ENCODE results near the gene KRT14. TPM values are rescaled to one million over a fixed set of nuclear protein-coding genes. Genes with fewer than 3 reads are reported as not detected.
"Not testable (repeated sequence)": the region's sequence is repeated elsewhere in the genome, so short reads cannot be mapped to it uniquely, and the experiment has no call there.

Gene KRT14
- total RNA-seq, 1 donor from 2014 or later: not detected

DNA sequence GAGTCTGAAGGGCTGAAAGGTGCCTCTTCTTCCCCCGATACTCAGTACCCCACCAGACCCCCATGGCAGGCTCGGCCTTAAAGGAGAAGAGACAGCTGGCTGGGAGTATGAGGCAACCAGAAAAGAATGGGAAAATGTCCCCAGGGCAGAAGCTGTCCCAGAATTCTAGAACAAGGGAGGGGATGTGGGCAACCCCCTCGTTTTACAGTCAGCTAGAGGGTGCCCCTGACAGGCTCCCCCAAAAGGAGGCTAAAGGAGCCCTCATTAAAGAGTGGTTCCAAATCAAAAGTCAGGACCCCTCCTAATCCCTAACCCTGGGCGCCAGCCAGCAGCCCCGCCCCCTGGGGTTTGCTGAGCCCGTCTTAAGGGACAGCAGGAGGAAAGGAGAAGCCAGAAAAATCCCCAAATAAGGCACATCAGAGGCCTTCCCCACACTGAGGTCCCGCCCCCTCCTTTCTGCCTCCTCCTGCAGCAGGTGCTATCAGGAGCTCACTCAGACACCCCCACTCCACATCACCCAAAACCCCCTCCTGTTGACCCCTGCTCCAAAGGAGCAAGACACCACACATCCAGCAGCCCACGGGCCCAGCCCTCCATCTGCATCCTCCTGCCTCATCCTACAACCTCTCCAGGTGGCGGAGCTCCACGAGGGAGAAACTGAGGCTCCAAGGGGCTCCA lies 36.6 kb upstream of the KRT14 start:
- intact Hi-C loops (cut with micrococcal nuclease): not testable (repeated sequence)

DNA sequence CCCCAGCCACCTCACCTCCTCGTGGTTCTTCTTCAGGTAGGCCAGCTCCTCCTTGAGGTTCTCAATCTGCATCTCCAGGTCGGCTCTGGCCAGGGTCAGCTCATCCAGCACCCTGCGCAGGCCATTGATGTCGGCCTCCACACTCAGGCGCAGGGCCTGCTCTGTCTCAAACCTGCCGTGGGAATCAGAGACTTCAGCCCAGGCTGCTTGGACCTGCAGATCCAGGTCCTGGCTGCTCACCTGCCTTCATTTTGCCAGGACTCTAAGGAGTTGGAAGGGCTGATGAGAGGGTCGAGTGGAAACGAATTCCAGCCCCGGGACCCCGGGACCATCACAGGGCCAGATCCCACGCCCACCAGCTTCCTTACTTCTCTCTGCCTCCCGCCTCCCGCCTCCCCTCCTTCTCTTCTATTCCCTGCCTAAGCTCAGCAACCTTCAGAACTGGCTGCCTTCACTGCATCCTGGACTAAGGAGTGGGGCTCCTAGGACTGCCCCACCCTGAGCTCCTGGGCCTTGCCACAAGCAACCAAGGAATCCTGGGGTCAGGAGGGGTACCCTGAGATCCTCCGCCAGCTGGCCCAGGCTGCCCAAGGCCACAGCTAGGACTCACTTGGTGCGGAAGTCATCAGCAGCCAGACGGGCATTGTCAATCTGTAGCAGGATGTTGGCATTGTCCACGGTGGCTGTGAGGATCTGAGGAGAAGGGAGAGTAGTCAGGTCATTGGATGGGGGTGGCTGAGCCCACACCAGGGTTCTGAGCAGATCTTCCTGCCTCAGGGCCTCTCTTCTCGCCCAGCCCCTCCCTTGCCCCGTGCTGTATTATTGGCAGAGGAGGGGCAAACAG lies 35.9 kb upstream of the KRT14 start:
- intact Hi-C loops (cut with micrococcal nuclease): not testable (repeated sequence)

DNA sequence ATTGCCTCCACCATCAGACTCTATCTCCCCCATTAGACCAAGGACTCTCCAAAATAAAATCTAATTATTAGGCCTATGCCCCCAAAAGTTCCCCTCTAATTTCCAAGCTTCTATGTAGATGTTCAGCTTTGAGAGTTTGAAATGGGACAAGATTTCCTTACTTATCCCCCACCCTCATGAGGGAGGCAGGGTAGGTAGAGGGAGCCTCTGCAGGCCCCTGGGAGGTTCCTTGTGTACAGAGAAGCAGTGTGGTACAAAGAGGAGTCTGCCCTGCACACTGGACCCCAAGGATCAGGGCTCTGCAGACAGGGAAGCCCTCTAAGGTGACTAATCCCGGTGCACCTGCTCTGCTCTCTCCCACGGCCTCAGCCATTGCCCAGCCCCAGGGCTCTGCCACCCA lies 35.2 kb upstream of the KRT14 start:
- intact Hi-C loops (cut with micrococcal nuclease): no loop called here

DNA sequence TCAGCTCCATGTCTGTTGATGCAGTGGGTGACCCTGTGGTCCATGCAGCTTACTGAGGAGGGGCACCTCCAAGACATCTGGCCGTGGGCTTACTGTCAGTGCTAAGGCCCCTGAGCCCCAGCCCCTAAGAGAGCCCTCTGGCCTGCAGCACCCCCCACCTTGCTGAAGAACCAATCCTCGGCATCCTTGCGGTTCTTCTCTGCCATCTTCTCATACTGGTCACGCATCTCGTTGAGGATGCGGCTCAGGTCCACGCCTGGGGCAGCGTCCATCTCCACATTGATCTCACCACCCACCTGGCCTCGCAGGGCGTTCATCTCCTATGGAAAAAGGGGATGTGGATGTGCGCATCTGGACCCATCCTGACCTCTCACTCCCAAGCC lies 34.7 kb upstream of the KRT14 start:
- intact Hi-C loops (cut with micrococcal nuclease): not testable (repeated sequence)

DNA sequence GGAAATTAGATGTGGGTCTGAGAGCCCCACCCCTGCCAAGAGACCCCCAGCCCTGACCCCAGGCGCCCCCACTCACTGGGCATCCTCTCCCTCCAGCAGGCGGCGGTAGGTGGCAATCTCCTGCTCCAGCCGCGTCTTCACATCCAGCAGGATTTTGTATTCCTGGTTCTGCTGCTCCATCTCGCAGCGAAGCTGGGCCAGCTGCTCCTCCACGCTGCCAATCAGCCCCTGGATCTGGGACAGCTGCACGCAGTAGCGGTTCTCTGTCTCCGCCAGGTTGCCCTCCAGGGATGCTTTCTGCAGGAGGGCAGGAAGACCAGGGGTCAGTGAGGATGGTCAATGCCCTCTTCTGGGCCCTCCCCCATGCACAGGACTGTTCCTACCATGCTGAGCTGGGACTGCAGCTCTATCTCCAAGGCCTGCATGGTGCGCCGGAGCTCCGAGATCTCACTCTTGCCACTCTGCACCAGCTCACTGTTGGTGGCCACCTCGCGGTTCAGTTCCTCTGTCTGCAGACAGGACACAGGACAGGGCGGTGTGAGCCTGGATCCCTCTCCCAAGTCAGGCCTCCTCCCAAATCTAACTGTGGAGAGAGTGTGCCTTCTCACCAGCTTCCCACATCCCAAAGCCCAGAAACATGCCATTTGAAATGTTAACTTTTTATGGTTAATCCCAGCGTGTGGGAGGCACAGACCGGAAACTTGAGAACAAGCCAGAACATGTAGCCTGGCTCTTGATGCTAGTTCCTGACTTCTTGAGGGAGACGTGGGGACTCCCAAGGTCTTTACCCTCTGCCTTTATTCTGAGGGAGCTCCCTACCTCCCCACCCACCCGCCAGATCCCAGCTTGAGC lies 34.1 kb upstream of the KRT14 start:
- intact Hi-C loops (cut with micrococcal nuclease): no loop called here

DNA sequence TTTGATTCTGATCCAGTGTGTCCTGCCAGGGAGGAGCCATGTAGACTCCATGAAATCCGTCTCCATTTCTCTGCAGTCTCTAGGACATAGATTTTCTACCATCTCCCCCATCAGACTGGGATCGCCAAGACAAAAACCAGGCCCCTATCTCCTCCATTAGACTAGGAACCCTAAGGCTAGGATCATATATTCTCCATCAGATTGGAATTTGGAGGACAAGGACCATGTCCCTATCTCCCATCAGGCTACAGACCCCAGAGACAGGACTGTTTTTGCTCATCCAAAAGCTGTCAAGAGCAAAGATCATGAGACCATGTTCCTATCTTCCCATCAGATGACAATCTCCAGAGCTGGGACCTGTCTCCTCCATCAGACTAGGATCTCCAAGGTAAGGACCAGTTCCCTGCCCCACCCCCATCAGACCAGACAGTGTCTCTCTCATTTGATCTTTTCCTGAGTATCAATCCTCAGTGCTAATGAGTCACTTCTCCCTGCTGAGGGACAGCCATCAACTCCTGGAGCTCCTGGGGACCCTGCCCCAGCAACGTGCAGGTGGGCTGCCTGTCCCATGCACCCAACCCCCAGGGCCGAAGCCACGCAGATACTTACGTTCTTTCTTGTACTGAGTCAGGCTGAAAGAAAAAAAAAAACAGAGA lies 33.4 kb upstream of the KRT14 start:
- intact Hi-C loops (cut with micrococcal nuclease): not testable (repeated sequence)

DNA sequence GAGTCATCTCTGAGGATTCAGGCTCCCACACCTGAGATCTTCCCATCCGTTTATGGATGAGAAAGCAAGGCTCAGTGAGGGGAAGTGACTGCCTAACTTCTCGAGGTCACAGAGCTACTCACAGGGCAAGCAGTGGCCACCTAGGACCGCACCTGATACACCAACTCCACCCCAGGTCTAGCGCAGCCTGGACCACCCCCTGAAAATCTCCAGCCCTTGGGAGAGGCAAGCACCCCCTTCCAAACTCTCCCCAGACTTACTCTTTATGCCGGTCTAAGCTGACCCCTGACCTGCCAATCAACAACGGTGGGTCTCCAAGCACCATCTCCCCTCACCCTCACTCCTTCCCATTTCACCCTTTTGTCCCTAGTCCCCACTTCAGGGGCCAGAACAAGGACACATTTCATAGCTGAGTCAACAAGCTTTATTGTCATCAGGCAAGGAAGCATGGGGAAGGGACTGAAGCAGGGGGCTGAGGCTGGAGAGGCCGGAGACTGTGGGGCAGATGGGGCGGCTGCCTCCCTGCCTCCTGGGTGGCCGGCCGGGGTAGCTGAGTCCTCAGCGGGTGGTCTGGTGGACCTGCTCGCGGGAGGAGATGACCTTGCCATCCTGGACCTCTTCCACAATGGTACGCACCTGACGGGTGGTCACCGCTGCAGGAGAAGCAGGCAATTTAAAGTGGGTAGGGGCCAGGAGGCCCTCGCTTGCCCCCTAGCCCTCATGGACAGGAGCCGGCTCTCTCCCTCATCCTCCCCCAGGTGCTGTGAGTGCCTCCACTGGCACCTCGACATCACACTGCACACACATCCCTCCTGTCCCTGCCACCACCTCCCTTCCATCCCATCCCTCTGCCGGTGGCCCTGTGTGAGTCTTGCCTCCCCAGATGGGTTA lies 32.6 kb upstream of the KRT14 start:
- intact Hi-C loops (cut with micrococcal nuclease): no loop called here

DNA sequence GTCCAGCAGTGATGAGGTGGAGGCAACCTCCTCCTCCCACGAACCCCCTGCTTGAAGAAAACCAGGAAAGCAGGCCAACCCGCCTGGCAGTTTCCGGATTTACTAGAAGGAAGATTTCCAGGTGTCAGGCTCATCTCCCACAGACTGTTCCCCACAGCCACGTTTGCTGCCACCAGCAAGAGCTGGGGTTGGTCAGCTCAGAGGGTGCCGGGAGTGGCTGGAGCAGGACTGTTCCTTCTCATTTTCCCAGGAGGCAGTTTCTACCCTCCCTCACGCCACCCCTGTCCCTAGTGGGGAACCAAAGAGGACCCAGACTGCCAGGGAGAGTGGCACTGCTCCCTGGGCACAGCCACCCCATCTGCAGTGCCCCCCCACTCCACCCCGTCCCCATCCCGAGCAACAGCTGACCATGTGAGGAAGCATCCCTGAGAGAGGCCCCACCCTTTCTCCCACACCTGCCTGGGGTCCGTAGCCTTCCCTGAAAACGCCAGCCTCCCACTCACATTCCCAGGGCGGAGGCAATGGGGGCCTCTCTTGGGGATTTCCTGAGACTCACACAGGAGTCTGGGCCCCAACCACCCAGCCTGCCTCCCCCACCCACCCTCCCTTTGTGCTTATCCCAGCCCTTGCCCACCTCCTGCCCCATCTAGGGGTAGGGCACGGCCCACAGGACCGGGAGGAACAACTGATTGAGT lies 31.8 kb upstream of the KRT14 start:
- intact Hi-C loops (cut with micrococcal nuclease): no loop called here

DNA sequence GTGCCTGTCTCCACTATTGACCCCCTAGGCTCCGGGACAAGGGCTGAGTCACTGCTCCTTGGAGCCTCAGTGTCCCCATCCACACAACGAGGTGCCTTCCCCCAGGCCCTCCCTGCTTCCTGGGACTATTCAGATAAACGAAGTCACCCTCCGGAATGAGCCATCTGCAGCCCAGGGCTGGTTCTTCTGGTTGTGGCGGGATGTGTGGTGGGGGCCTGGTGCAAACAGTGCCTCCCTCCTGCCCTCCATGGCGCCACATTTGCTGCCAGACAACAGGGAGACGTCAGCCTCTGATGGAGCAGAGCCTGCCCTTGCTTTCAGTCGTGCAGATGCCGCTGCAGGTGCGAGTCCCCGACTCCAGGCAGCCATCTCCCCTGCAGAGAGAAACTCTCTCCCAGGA lies 31.0 kb upstream of the KRT14 start:
- intact Hi-C loops (cut with micrococcal nuclease): no loop called here

DNA sequence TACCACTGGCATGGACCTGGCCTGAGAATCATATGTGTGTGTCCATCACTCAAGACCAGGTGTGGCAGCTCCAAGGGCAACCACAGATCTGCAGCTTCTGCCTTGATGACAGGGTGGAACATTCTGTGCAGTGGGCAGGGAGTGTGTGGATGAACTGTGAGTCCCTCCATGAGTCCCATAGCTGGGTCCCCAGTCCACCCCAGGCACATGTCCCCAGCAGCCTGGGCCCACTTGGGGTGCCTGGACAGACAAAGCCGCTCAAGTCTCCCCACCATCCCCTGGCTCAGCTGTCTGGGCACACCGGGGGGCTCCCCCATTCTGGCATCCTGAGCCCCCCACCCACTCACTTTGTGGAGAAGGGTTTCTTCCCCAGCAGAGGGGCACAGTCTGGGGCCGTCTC lies 30.4 kb upstream of the KRT14 start:
- intact Hi-C loops (cut with micrococcal nuclease): no loop called here

DNA sequence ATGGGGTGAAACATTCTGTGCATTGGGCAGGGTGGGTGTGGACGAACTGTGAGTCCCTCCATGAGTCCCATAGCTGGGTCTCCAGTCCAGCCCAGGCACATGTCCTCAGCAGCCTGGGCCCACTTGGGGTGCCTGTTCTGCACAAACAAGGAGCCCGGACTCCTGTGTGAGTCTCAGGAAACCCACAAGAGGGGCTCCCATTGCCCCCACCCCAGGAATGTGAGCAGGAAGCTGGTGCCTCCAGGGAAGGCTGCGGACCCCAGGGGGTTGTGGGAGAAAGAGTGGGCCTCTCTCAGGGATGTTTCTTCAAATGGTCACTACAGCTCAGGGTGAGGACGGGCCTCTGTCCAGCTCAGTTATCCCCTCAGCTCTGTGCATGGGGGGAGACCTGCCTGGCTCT lies 29.8 kb upstream of the KRT14 start:
- intact Hi-C loops (cut with micrococcal nuclease): not testable (repeated sequence)

DNA sequence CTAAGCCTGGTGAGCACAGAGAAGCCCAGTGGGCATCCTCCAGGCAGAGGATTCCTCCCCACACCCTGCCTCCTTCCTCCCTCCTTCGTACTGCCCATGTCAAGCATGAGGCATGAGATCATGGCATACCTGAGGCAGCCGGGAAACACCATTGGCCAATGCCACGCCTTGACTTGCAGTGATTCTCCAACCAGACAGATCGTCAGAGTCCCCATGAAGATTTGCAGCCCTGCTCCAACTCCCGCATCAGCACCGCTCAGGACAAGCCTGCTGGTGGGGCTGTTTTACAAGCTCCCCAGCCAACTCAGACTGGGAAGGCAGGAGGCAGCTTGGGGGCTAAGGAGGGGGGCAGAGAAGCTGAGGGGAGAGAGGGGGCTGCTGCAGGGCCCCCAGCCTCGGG lies 28.8 kb upstream of the KRT14 start:
- intact Hi-C loops (cut with micrococcal nuclease): no loop called here

DNA sequence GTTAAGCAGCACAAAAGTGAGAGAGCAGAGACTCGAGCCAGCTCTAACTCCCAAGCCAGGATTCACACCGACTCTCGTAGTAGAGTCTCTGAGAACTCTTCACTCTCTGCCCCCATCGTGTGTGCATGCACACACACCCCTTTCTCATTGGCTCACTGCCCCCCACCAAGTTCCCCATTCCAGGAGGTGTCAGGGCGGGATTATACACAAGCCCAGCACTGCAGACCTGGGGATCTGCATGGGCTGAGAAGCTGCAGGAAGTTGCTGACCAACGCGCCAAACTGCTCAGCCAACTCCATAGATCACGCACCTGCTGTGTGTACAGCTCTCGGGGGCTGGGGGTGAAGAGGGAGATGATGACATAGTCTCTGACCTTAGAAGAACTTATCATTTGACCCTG lies 28.1 kb upstream of the KRT14 start:
- intact Hi-C loops (cut with micrococcal nuclease): not testable (repeated sequence)

DNA sequence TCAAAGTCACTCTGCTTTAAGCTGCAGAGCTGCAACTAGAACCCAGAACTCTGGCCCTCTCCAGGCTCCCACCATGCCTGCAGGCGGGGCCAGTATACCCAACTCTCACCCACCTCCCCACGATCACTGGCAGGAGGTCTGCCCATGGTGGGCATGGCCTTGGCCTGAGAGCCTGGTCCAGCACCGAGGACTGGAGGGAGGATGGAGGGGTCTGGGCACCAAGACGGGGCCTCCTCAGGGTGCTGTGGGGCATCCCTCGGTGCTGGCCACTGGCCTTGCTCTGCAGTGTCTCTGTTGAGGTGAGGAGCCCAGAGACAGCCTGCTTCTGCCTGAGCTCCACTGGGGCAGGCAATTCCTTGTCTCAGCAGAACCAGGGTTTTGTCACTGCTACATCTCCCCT lies 27.4 kb upstream of the KRT14 start:
- intact Hi-C loops (cut with micrococcal nuclease): no loop called here

DNA sequence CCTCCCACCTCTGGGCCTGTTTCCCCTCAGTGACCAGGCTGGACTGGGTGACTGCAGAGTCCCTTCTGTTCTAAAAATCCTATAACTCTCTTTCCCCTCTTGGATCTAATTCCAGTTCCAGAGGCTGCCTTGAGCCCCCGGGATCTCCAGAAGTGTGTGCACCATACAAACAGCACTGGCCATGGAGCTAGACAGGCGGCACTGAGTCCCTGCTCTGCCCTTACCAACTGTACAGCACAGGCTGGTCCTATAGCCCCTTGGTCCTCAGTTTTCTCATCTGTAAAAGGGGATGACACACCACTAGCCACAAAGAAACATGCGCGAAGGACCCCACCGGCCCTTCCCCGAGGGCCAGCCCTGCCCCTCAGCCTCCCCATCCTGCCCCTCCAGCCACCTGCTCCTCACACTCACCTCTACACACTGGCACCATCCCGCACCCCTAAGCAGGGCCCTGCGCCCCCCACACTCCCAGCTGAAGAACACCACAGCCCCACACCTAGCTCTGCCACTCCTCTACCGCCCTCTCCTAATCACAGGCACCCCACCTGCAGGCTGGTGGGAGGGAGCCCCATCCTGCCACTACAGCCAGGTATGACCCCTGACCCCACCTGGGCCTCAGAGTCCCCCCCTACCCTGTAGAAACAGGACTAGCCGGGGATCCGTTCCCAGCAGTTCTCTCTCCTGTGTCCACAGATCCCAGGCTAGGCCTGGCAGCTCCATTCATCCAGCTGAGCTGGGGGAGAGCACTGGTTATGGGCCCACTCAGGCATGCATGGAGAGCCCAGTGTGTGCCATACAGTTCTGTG lies 26.8 kb upstream of the KRT14 start:
- intact Hi-C loops (cut with micrococcal nuclease): no loop called here

DNA sequence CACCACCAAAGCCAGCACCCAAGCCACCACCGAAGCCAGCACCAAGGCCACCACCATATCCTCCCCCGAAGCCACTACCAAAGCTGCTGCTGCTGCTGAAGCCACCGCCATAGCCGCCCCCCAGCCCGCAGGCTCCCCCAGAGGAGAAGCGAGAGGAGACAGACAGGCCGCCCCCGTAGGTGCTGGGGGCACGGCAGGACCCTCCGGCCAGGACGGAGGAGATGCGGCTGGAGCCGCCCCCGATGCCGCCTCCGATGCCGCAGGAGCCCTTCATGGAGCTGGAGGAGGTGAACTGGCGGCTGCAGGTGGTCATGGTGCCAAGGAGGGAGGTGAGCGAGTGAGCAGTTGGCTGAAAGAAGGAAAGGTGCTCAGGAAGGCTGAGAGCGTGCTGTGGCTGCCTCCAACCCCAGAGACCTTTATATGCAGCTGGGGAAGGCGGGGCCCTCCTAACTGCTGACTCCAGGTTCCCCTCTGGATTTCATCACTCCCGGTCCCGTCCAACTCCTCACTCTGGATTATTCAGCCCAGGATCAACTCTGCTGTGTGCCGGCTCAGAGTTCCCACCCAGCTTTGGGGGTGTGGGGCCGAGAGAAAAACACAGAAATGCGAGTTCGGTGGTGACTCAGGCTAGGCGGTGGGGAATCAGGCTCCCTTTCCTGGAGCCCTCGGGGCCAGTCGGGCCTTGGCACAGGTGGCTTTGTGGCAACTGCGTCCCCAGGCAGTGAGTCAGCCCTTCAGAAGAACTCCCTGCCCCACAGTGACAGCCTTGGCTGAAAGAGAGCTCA lies 25.9 kb upstream of the KRT14 start, which contains the start of gene KRT16:
Gene KRT16, minus strand, starts transcription at position 392 of the 785 bp plus-strand sequence. Its CDS starts 79 bp downstream, at position 313.
- intact Hi-C loops (cut with micrococcal nuclease): not testable (repeated sequence)

DNA sequence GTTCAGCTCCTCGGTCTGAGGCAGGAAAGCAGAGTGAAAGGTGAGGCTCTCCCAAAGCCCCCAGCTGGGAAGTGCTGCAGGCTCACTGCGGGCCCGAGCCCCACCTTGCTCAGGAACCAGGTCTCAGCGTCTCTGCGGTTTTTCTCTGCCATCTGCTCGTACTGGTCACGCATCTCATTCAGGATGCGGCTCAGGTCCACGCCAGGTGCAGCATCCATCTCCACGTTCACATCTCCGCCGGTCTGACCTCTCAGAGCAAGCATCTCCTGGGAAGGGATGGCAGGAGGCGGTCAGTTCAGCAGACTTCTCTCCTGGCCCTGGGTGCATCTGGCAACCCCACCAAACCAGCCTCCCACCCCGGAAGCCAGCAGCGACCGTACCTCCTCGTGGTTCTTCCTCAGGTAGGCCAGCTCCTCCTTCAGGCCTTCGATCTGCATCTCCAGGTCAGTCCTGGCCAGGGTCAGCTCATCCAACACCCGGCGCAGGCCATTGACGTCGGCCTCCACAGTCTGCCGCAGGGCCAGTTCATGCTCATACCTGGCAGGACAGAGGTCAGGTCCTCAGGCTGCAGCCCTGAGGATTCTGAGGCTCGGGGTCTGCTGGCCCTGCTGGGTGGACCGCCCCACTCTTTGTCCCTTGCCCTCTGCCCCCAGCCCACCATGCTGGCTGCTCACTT lies 24.4 kb upstream of the KRT14 start:
- intact Hi-C loops (cut with micrococcal nuclease): no loop called here

Data from T-helper 2 cell treated with Interferon-gamma antibody and Interleukin-4, amounts not matched to agents 100 ng/mL and 5 ng/mL, for 36 hours (primary cell).